Fibroblast of pulmonary artery (primary cell): ENCODE measurements around the gene GLYATL1.
A peak's percentile ranks its signal among the peaks of the same experiment; 100 is the strongest.

ENCODE experiments used
- DNase-seq: peaks from one replicate; pipeline ENCODE4 v3.0.0-alpha.2; 2010; ENCODE audit warnings: low read depth
- H3K4me3 ChIP-seq: replicated peaks from 2 replicates; pipeline ENCODE4 v1.5.1; 2011; ENCODE audit warnings: low read depth, mild to moderate bottlenecking, control low read depth, low read length, moderate library complexity
- CTCF ChIP-seq: IDR thresholded peaks from 2 replicates; pipeline ENCODE4 v1.5.1; 2011; ENCODE audit warnings: mild to moderate bottlenecking, control low read depth, low read length, inconsistent platforms; ENCODE audit errors: missing control alignments

The GLYATL1 gene

GRCh38 chr11:58957922-58958321 lies 18.6 kb downstream of the GLYATL1 start:
- no peak for TF ChIP-seq CTCF
- no peak for DNase-seq
- no peak overlapping the region for H3K4me3 ChIP-seq

GRCh38 chr11:58958500-58958899 lies 19.2 kb downstream of the GLYATL1 start:
- H3K4me3 ChIP-seq, result no peak overlapping the region
- TF ChIP-seq CTCF, result peak; percentile 26
- DNase-seq, result no peak

- TF ChIP-seq CTCF, result peak; percentile 17
- H3K4me3 ChIP-seq, result peak overlapping the region; percentile 21
- DNase-seq, result peak; percentile 74
These were observed 24.3 kb downstream of the GLYATL1 start for GRCh38 chr11:58963551-58964104.

- no peak for TF ChIP-seq CTCF
- no peak overlapping the region for H3K4me3 ChIP-seq
- DNase-seq, result no peak
These were observed 26.1 kb downstream of the GLYATL1 start for GRCh38 chr11:58965246-58965985.

GRCh38 chr11:58968251-58968711 lies 29.0 kb downstream of the GLYATL1 start:
- DNase-seq, result no peak
- H3K4me3 ChIP-seq, result no peak overlapping the region
- TF ChIP-seq CTCF, result no peak

- no peak for TF ChIP-seq CTCF
- no peak overlapping the region for H3K4me3 ChIP-seq
These were observed 38.2 kb downstream of the GLYATL1 start for GRCh38 chr11:58977470-58977869.

More at GRCh38 chr11:58977470-58977869, 38.2 kb downstream of the GLYATL1 start:
- DNase-seq, result no peak
